ENCODE results near the gene RPA1.
A peak's percentile ranks its signal among the peaks of the same experiment; 100 is the strongest.
"Not testable (repeated sequence)": the region's sequence is repeated elsewhere in the genome, so short reads cannot be mapped to it uniquely, and the experiment has no call there.

Gene RPA1

GRCh38 chr17:1813088-1813487, 16.7 kb upstream of the RPA1 start:
- no peak for DNase-seq (ENCODE audit: low read depth in 2 of 2)

DNA sequence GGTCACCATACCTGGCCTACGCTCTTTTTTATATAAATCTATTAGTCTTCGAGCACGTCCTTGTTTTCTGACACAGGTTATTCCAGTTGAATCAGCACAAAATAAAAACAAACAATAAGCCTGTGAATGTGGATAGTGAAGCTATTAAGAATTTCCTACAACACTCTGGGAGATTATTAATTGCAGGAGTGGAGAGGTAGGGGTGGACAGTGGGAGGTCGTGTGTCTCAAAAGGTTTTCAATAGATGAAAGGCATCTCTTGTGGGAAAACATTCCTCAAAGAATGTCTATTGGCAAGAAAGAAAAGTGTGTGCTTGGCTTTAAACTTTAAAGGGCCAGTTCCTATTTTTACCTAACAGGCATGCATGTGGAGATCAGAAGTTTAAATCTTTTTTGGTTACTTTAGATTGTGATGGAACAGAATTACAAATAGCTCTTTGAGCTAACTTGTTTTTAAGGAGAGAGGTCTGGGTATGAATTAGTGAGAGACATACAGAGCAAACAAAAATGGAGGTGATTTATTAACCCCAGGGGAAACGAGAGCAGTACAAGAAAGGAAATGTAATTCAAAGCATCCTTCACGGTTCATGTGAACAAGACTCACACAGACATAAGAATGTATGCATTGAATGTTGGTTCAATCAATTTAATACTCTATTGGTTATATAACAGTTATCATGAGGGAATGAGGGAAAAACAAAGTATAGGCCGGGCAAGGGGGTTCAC, 9.1 kb upstream of the RPA1 start:
- no peak for DNase-seq (ENCODE audit: low read depth in 2 of 2)

GRCh38 chr17:1829216-1829591, 601 bp upstream of the RPA1 start:
- no peak for DNase-seq (ENCODE audit: low read depth in 2 of 2)

- peak in 1 of 2 experiments; percentile 8 for DNase-seq (ENCODE audit: low read depth in 2 of 2)
Measured at GRCh38 chr17:1830288-1830687, 483 bp downstream of the RPA1 start.

GRCh38 chr17:1834380-1835149, 4.8 kb downstream of the RPA1 start:
- peak; percentile 2 to 11 for DNase-seq (ENCODE audit: low read depth in 2 of 2)

GRCh38 chr17:1839516-1839915, 9.7 kb downstream of the RPA1 start:
- DNase-seq (ENCODE audit: low read depth in 2 of 2), result no peak

DNA sequence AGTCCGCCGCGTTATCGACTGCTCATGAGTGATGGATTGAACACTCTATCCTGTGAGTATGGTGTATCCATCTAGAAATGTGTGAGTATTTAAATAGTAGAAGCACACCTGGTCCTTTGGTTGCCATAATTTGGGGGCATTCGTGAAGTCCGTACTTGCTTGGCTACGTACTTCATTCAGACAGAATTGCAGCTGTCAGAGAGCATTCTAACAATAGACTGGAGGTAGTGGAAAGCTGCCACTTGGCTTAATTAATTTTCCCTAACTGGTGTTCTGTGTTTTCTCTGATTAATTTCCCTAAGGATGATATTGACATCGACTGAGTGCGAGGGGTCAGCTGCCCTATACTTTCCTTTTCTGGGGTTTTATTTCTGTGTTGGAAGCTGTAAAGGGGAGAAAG, 14.1 kb downstream of the RPA1 start:
- DNase-seq (ENCODE audit: low read depth in 2 of 2), result no peak

DNA sequence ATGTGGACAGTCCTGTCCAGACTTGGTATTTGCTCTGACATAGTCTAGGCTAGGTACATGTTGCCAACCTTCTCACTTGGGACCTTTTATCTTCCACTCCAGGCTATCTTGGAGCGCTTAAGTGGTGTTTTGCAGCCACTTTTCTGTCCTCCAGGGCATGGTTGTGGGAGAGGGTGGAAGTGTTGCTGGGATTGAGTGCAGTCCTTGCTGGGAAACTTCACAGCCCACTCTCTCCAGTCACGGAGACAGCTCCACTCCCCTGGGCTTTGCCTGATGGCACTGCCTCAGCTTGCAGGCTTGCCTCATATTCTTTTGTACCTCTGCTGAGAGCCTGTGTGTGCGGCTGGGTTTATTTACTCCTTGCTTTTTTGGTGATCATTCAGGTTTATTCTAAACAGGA, 17.4 kb downstream of the RPA1 start:
- no peak for DNase-seq (ENCODE audit: low read depth in 2 of 2)

DNA sequence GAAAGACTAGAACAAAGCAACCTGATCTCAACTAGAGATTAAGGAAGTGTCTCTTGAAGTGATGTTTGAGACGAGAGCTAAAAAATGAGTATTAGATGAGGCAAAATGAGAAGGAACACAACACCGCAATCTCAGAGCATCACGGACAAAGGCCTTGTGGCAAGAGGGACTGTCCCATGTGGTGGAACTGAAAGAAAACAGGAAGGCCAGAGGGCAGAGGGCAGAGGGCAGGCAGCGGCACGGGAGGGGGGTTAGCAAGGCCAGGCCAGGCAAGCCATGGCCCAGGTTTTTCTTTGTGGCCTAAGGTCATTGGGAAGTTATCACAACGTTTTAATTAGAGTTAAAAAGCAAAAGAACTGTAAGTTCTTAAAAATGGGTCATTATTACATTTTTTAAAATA, 22.5 kb downstream of the RPA1 start:
- no peak for DNase-seq (ENCODE audit: low read depth in 2 of 2)

DNA sequence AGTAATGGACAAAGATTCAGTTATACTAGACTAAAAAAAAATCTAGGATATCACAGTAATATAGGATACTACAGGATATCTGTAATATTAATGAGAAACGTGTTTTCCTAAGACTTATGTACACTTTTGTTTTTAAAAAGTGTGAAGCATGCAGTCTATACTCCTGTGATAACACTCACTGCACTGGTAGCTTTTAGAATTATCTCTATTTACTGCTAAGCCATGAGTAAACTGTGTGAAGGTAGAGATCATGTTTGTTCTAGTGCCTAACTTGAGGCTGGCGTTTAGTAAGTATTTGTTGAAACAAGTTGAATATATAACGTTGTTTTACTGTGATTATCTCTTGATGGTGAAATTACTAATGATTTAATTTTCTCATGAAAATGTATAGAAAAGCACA, 23.9 kb downstream of the RPA1 start:
- no peak for DNase-seq (ENCODE audit: low read depth in 2 of 2)

DNA sequence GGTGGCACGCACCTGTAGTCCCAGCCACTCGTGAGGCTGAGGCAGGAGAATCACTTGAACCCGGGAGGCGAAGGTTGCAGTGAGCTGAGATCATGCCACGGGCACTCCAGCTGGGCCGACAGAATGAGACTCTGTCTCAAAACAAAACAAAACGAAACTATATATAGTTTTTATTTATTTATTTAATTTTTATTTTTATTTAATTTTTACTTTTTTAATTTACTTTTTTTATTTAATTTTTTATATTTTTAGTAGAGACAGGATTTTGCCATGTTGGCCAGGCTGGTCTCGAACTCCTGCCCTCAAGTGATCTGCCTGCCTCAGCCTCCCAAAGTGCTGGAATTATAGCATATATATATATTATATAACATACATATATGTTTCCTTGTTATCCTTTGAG, 26.7 kb downstream of the RPA1 start:
- DNase-seq (ENCODE audit: low read depth in 2 of 2), result not testable (repeated sequence)

DNA sequence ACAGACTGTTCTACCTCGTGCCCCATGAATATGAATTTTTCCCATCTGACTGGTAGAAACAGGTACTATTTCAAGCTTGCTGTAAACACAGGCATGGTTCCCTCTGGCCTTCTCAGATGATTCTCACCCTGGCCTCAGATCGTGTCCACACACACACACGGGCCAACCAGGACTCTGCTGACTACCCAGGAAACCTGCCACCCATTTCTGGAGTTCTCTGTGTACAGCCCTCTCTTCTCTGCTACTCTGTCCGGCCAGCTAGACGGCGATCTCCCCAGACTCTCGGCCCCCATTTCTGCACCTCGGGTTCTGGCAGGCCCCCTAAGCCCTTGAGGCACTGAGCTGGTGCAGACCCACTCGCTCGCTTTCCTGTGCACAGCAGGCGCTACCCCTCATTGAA, 31.2 kb downstream of the RPA1 start:
- DNase-seq (ENCODE audit: low read depth in 2 of 2), result no peak

DNA sequence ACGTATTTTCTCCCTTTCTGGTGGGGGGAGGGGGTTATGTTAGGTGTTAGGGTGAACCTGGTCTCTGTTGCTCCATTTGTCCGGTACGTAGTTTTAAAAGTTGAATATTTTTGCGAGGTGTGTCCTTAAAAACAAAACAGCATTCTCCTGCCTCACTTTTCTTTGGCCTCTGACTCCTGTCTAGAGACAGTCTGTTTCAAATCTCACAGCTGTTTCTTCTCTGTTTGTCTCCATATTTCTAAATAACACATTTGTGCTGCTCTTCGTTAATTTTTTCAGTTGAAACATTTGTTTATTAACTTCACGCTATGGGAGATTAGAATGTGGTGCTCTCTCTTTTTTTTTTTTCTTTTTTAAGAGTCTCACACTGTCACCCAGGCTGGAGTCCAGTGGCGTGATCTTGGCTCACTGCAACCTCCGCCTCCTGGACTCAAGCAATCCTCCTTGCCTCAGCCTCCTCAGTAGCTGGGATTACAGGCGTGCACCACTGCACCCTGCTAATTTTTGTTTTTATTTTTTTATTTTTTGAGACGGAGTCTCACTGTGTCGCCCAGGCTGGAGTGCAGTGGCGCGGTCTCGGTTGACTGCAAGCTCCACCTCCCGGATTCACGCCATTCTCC, 31.7 kb downstream of the RPA1 start:
- DNase-seq (ENCODE audit: low read depth in 2 of 2), result no peak

- peak; percentile 15 to 16 for DNase-seq (ENCODE audit: low read depth in 2 of 2)
Measured at GRCh38 chr17:1865252-1866037, 35.6 kb downstream of the RPA1 start.

GRCh38 chr17:1867307-1867706, 37.5 kb downstream of the RPA1 start:
- no peak for DNase-seq (ENCODE audit: low read depth in 2 of 2)

DNA sequence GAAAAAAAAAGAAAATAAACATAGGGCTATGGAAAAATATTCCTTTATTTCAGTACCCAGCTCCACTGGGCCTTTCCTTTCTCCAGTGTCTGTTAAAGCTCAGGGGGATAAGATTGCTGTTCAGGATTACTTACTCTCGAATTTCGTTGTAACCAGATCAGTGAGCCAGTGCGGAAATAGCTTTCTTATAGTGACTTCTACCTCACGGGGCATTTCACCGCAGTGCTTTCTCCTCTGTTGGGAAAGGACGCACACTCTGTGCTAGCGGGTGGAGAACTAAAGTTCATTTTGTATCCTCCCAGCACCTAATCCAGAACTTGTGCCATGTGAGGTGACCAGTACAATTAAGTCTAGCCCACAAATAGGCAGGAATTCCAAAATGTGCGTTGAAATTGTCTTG, 38.3 kb downstream of the RPA1 start:
- DNase-seq (ENCODE audit: low read depth in 2 of 2), result no peak

GRCh38 chr17:1870592-1870991, 40.8 kb downstream of the RPA1 start:
- no peak for DNase-seq (ENCODE audit: low read depth in 2 of 2)

DNA sequence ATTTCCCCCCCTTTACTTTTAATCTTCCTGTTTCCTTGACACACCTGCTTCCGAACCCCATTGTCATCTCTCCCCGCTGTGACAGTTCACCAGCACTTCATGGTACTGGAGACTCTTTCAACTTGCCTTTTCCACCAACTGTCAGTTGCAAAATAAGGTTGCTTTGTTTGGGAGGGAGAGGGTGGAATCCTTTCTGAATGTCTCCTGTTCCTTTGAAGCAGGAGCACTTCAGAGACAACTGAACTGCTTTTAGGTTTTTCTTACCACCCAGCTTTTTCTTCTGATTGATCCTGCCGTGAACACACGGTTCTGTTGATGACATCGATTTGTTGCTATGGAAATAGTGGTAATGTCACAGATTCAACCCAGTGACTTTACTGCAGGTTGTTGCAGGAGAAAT, 42.0 kb downstream of the RPA1 start:
- DNase-seq (ENCODE audit: low read depth in 2 of 2), result no peak

GRCh38 chr17:1872254-1872653, 42.4 kb downstream of the RPA1 start:
- no peak for DNase-seq (ENCODE audit: low read depth in 2 of 2)

DNA sequence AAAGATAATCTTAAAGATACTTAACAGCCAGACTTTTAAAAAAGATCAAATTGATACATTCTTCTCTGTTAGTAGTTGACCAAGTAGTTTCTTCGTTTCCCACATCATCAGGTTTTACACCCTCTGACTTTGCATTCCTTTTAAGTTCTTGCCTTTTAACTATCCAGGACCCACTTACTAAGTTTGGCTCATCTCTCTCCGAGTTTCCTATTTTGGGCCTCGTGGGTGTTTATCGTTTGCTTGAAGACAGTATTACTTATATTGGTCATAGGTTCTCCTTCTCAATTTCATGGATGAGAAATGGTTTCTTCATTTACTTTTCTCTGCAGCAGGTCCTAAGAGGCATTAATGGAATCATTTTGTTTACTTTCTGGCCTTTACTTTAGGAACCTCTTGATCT, 43.2 kb downstream of the RPA1 start:
- no peak for DNase-seq (ENCODE audit: low read depth in 2 of 2)

DNA sequence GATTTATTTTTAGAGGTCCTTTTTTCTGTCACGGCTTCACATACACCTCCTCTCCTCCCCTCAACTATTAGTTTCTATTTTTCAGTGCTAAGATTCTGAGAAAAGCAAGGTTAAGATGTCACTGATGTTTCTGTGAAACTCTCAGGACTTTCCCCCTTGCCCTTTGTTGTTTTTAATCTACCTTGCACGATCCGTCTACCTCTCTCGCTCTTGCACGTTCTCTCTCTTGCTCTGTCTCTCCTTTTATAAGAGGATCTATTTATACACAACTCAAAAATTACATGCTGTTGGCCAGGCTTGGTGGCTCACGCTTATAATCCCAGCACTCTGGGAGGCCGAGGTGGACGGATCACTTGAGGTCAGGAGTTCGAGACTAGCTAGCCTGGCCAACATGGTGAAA, 43.6 kb downstream of the RPA1 start:
- DNase-seq (ENCODE audit: low read depth in 2 of 2), result no peak

DNA sequence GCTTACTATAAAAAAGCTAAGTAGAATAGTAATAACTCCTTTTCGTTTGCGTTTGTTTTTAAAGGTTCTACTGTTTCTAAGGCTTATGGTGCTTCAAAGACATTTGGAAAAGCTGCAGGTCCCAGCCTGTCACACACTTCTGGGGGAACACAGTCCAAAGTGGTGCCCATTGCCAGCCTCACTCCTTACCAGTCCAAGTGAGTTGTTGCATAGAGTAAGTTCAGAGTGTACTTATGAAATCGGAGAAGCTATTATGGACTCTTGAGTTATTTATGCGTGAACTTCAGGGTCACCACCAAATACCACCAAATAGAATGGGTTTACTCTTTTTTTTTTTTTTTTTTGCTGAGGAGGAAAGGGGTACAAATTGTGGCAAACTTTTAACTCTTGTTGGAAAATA, 45.8 kb downstream of the RPA1 start:
- DNase-seq (ENCODE audit: low read depth in 2 of 2), result no peak

Data from stimulated activated CD4-positive, alpha-beta T cell treated with anti-CD3 and anti-CD28 coated beads, Interleukin-12 subunit alpha, Interleukin-12 subunit beta, amount 100 ng/mL, for 24 hours (primary cell).